NCI-H510A (cell line): ENCODE data around the gene CAPN14.

Experiments
- DNase-seq: peaks from one replicate; lab custom pipeline; 2025; lab: John Stamatoyannopoulos, UW

Gene CAPN14

DNA sequence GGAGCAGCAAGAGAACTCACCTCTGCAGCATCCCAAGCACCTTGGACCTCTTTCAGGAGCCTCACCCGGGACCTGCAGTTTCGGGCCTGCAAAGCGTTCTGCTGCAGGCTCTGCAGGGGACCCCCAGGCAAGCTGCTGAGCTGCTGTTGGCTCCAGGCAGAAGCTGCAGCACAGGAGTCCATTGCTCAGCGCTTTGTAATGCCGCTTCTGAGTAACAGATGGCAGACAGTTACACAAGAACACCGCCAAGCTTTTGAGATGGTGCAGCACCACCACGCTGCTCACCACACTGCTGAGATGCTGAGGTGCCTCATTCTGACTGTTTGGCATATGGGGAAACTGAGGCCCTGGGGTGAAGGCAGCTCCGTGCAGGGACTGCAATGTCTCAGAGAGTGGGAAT, 77.2 kb downstream of the CAPN14 start:
- no peak for DNase-seq

- DNase-seq: no peak
Observed at GRCh38 chr2:31139671-31140070, 77.6 kb downstream of the CAPN14 start.

GRCh38 chr2:31138037-31138962, 79.0 kb downstream of the CAPN14 start, which contains the start of gene GALNT14:
Gene GALNT14 (minus strand): TSS chr2:31138440. CDS start chr2:31138086, 354 bp downstream.
- peak; percentile 33 for DNase-seq

GRCh38 chr2:31137211-31138036, 79.9 kb downstream of the CAPN14 start:
- no peak for DNase-seq

- DNase-seq: no peak
Observed at GRCh38 chr2:31136732-31137131, 80.6 kb downstream of the CAPN14 start.

- no peak for DNase-seq
Observed at GRCh38 chr2:31136000-31136399, 81.3 kb downstream of the CAPN14 start.

DNA sequence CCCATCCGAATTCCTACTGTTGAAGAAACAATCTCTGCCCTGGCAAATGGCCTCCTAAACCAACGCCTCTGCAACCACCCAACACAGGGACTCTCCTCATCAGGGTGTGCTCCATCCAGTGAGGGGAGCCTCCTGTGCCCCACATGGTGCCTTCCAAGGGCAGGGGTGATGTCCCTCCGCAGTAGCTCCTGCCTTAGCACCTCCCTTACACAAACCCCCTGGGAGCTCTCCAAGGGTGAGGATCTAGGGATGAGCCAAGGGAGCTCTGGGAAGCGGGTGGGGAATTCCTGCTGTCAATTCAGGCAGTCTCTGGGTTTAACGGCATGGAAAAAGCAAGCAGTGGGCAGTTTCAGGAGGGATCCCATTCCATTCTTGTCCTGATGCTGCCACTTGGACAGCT, 82.8 kb downstream of the CAPN14 start:
- no peak for DNase-seq

DNA sequence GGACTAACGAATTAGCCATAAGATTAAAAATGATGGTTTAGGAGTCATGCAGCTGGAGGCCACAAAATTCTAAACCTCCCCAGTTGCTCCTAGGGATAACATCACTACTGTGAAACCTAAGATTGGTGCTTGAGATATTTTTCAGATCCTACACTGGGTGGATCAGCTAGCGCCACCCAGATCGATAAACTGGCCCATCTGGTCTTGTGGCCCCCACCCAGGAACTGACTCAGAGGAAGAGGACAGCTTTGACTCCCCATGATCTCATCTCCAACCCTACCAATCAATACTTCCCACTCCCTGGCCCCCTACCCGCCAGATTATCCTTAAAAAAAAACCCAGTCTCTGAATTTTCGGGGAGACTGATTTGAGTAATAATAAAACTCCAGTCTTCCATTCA, 84.5 kb downstream of the CAPN14 start:
- DNase-seq: no peak

DNA sequence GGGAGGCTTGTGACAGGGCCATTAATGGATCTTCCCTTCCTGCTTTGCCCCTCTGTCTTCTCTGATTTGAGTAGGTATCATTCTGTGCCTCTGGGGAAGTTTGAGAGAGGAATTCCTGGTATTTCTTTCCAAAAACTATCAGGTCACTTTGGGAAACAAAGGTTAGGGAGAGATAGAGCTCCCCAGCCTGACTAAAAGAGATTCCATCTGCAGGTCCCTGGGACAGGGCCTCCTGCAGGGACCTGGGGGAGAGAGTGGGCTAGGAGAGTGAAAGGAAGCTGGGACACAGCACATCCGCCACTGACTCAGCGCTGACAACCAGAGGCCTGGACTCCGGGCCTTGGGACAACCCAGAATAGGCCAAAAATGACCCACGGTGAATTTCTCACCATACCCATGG, 85.4 kb downstream of the CAPN14 start:
- DNase-seq: no peak

DNA sequence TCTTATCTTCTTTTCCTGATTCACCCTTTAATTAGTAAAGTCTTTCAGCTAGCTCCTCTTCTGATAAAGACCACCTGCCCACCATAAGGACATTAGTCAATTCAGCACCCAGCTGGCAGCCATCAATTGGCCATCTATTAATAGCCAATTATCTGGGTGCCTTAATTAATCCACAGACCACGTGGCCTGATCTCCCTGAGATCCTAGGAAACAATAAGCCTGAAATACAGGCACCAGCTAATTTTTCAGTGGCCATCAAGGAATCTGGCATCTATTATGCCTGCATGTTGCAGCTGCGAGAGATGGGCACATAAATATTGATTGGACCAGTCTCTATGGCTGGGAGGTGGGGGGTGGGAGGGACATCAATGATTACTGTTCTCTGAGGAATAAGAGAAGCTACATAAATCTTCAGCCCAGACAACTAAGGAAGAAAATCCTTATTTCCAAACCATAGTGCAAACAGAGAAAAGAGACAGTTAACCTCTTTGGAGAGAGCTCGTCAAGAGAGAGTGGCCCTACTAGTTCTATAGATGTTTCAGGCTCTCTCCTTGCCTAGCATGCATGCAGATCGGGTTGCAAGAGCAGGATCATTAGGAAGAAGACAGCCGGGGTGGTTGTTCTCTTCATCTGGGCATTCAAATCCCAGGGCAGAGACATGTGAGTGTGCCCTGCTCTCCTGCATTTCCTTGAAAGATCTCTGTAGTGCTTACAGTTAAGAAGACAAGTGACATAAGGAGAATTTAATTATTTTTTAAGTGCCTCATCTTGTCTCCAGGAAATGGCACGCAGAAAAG, 87.7 kb downstream of the CAPN14 start:
- DNase-seq: peak; percentile 30

DNA sequence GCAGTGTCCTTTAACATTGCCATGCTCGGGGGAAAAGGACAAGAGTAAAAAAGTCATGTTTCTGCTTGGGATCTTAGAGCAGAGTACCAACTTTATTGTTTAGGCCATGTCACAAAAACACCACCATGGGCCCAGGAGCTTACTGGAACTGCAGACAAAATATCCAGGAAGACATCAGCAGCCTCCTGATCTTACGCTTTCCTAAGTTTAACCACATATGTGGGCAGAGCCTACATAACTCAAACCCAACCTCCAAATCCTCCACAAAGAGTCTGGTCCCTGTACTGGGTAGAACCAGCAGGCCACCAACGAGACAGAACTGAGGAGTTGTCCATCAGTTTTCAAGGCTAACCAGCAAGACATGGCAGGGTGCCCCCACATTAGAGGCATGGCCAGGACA, 89.4 kb downstream of the CAPN14 start:
- DNase-seq: no peak

DNA sequence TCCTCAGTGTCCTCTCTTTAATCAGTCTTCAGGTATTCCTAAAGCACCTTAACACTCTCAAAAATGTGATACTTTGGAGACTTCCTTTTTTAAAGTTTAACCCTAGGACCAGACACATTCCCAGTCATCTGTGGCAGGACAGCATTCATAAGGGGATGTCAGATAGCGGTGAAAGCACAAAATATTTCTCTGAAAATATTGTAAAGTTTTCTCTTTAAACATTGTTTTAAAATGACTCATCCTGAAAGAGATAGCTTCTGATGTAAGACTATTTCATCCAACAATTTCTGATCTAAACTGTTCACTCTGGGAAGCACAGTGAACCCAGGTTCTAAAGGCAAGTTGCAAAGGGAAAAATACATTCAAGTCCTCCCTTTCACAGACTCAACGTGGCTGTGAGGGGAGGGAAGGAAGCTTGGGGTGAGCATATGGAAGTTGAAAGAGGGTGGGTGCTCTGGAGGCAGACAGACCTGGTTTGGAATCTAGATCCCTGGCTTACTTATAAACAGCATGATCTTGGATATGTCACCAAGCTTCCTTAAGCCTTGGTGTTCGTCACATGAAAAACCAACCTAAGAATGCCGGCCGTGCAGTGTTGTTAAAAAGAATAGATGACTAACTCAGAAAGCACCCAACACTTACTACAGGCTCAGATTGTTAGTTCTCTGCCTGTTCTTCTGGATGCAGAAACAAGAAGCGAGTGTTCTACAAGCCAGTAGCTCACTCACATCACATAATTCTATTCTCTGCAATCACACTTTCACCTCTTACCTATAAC, 91.2 kb downstream of the CAPN14 start:
- no peak for DNase-seq

DNA sequence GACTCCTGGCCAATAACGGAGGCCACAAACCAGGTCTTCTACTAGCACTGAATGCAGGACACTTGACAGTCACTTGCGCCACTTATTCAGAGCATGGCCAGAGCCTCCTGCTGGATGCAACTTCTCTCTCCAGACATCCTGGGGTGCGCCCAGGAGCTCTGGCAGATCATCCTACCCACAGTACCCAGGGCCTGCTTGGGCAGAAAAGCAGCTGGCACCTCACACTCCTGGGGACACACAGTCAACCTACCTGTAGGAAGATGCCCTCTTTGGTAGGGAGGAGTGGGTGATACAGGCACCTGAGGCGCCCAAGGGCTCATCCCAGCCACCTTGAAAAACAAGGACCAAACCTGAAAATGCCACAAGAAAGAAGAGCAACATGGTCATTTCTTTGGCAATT, 92.4 kb downstream of the CAPN14 start:
- DNase-seq: no peak
